Measurements from ENCODE around the gene TLK1. TPM values are rescaled to one million over a fixed set of nuclear protein-coding genes. Genes with fewer than 3 reads are reported as not detected.
A peak's percentile ranks its signal among the peaks of the same experiment; 100 is the strongest.

TLK1 gene
- total and polyA plus RNA-seq, 4 donors, result 28.5 to 43.3 (median 33.1) TPM

- no peak for DNase-seq (ENCODE audit: low read depth in 4 of 6, low spot score in 6 of 6)
- Histone ChIP-seq H3K9me3 (ENCODE audit: control insufficient read depth, insufficient read depth, low read length) (no peaks in the 10 kb centered on the region), H3K27me3 (ENCODE audit: control insufficient read depth, insufficient read depth, low read length) (no peaks in the 10 kb centered on the region), H3K4me1 (ENCODE audit: control insufficient read depth, insufficient read depth, low read length) (no peaks in the 10 kb centered on the region), H3K27ac (ENCODE audit: low read depth, low read length) (no peak overlapping the region), H3K4me3 (ENCODE audit: low read depth, low read length) (no peak overlapping the region), H3K36me3 (ENCODE audit: control insufficient read depth, insufficient read depth, low read length) (no peaks in the 10 kb centered on the region)
Observed at GRCh38 chr2:171187819-171188218, 27.1 kb upstream of the TLK1 start.

GRCh38 chr2:171187177-171187576 lies 26.5 kb upstream of the TLK1 start:
- H3K9me3 ChIP-seq (ENCODE audit: control insufficient read depth, insufficient read depth, low read length), result no peaks in the 10 kb centered on the region
- DNase-seq (ENCODE audit: low read depth in 4 of 6, low spot score in 6 of 6), result no peak
- H3K27ac ChIP-seq (ENCODE audit: low read depth, low read length), result no peak overlapping the region
- no peaks in the 10 kb centered on the region for H3K36me3 ChIP-seq (ENCODE audit: control insufficient read depth, insufficient read depth, low read length)
- H3K27me3 ChIP-seq (ENCODE audit: control insufficient read depth, insufficient read depth, low read length), result no peaks in the 10 kb centered on the region
- H3K4me3 ChIP-seq (ENCODE audit: low read depth, low read length), result no peak overlapping the region
- no peaks in the 10 kb centered on the region for H3K4me1 ChIP-seq (ENCODE audit: control insufficient read depth, insufficient read depth, low read length)
- 97% methylated on average over 2 of the region's 2 CpGs for WGBS (ENCODE audit: insufficient coverage)

DNA sequence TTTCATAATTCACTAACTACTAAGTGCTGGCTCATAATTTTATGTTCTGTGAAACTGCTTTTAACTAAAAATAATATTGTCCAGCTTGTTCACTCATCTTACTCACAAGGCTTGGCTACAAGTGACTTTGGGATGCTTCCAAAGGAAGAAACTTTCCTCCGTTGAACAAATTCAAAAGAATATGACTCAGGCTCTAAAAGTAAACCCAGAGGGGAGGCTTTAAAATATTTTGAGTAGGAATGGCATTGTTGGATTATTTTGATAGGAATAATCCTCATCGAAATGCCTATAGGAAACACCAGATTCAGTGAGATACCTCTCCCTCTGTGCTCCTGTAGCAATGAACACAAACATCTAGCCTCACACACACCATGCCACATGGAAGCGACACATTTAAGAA lies 25.2 kb upstream of the TLK1 start:
- H3K4me1 ChIP-seq (ENCODE audit: control insufficient read depth, insufficient read depth, low read length), result no peaks in the 10 kb centered on the region
- no peaks in the 10 kb centered on the region for H3K36me3 ChIP-seq (ENCODE audit: control insufficient read depth, insufficient read depth, low read length)
- no peak overlapping the region for H3K4me3 ChIP-seq (ENCODE audit: low read depth, low read length)
- DNase-seq (ENCODE audit: low read depth in 4 of 6, low spot score in 6 of 6), result peak in 1 of 6 donors; percentile 23
- H3K27me3 ChIP-seq (ENCODE audit: control insufficient read depth, insufficient read depth, low read length), result no peaks in the 10 kb centered on the region
- WGBS (ENCODE audit: insufficient coverage), result no CpG with 5 or more reads among the region's 3 CpGs
- H3K27ac ChIP-seq (ENCODE audit: low read depth, low read length), result no peak overlapping the region
- H3K9me3 ChIP-seq (ENCODE audit: control insufficient read depth, insufficient read depth, low read length), result no peaks in the 10 kb centered on the region

- DNase-seq (ENCODE audit: low read depth in 4 of 6, low spot score in 6 of 6), result no peak
- WGBS (ENCODE audit: insufficient coverage), result 100% methylated on average over 1 of the region's 2 CpGs
- Histone ChIP-seq H3K36me3 (ENCODE audit: control insufficient read depth, insufficient read depth, low read length) (no peaks in the 10 kb centered on the region), H3K4me1 (ENCODE audit: control insufficient read depth, insufficient read depth, low read length) (no peaks in the 10 kb centered on the region), H3K4me3 (ENCODE audit: low read depth, low read length) (no peak overlapping the region), H3K27me3 (ENCODE audit: control insufficient read depth, insufficient read depth, low read length) (no peaks in the 10 kb centered on the region), H3K27ac (ENCODE audit: low read depth, low read length) (no peak overlapping the region), H3K9me3 (ENCODE audit: control insufficient read depth, insufficient read depth, low read length) (no peaks in the 10 kb centered on the region)
Observed at GRCh38 chr2:171185165-171185818, 24.6 kb upstream of the TLK1 start.

DNA sequence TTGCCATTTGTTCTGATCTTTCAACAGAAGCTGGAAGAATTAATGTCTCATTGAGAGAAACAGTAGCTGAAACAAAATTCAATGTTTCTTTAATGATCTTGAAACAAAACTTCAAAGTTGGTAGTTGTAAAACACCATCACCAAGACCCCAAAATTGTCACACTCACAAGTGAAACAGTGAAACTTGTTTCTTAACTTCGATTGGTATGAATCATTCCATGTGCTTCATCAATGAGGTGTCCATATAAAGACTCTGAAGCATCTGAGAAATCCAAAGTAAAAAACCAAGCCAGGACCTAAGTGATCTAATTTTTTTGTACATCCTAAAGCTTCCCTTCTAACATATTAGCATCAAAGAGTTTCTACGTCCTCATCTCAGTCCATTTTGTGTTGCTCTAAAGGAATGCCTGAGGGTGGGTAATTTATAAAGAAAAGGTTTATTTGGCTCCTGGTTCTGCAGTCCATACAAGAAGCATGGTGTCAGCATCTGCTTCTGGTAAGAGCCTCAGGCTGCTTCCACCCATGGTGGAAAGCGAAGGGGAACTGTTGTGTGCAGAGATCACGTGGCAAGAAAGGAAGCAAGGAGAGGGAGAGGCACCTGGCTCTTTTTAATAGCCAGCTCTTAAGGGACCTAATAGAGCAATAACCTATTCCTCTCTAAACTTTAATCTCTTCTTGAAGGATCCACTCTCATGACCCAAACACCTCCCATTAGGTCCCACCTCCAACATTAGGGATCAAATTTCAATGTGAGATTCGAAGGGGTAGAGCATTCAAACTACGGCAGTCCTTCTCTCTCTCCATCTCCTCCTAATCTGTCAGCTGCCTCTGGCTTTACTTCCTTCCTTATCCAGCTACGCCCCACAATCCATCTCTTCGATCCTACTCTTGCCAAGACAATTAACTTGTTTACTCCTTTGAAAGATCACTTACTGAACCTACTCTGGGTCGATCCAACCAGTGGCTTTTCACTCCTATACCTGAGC lies 20.7 kb upstream of the TLK1 start:
- 64% methylated on average over 4 of the region's 9 CpGs for WGBS (ENCODE audit: insufficient coverage)
- no peaks in the 10 kb centered on the region for H3K36me3 ChIP-seq (ENCODE audit: control insufficient read depth, insufficient read depth, low read length)
- no peaks in the 10 kb centered on the region for H3K9me3 ChIP-seq (ENCODE audit: control insufficient read depth, insufficient read depth, low read length)
- no peak overlapping the region for H3K27ac ChIP-seq (ENCODE audit: low read depth, low read length)
- no peaks in the 10 kb centered on the region for H3K4me1 ChIP-seq (ENCODE audit: control insufficient read depth, insufficient read depth, low read length)
- H3K4me3 ChIP-seq (ENCODE audit: low read depth, low read length), result no peak overlapping the region
- no peaks in the 10 kb centered on the region for H3K27me3 ChIP-seq (ENCODE audit: control insufficient read depth, insufficient read depth, low read length)
- DNase-seq (ENCODE audit: low read depth in 4 of 6, low spot score in 6 of 6), result no peak

GRCh38 chr2:171180229-171180930 lies 19.7 kb upstream of the TLK1 start:
- no CpG with 5 or more reads among the region's 3 CpGs for WGBS (ENCODE audit: insufficient coverage)
- Histone ChIP-seq H3K27me3 (ENCODE audit: control insufficient read depth, insufficient read depth, low read length) (no peaks in the 10 kb centered on the region), H3K4me1 (ENCODE audit: control insufficient read depth, insufficient read depth, low read length) (no peaks in the 10 kb centered on the region), H3K36me3 (ENCODE audit: control insufficient read depth, insufficient read depth, low read length) (no peaks in the 10 kb centered on the region), H3K9me3 (ENCODE audit: control insufficient read depth, insufficient read depth, low read length) (no peaks in the 10 kb centered on the region), H3K4me3 (ENCODE audit: low read depth, low read length) (no peak overlapping the region), H3K27ac (ENCODE audit: low read depth, low read length) (no peak overlapping the region)
- no peak for DNase-seq (ENCODE audit: low read depth in 4 of 6, low spot score in 6 of 6)

GRCh38 chr2:171178993-171179392 lies 18.3 kb upstream of the TLK1 start:
- no peaks in the 10 kb centered on the region for H3K9me3 ChIP-seq (ENCODE audit: control insufficient read depth, insufficient read depth, low read length)
- no peak overlapping the region for H3K4me3 ChIP-seq (ENCODE audit: low read depth, low read length)
- no peaks in the 10 kb centered on the region for H3K27me3 ChIP-seq (ENCODE audit: control insufficient read depth, insufficient read depth, low read length)
- H3K27ac ChIP-seq (ENCODE audit: low read depth, low read length), result no peak overlapping the region
- no peaks in the 10 kb centered on the region for H3K4me1 ChIP-seq (ENCODE audit: control insufficient read depth, insufficient read depth, low read length)
- DNase-seq (ENCODE audit: low read depth in 4 of 6, low spot score in 6 of 6), result no peak
- no peaks in the 10 kb centered on the region for H3K36me3 ChIP-seq (ENCODE audit: control insufficient read depth, insufficient read depth, low read length)

GRCh38 chr2:171176516-171176915 lies 15.8 kb upstream of the TLK1 start:
- Histone ChIP-seq H3K4me3 (ENCODE audit: low read depth, low read length) (no peak overlapping the region), H3K36me3 (ENCODE audit: control insufficient read depth, insufficient read depth, low read length) (no peaks in the 10 kb centered on the region), H3K27me3 (ENCODE audit: control insufficient read depth, insufficient read depth, low read length) (no peaks in the 10 kb centered on the region), H3K27ac (ENCODE audit: low read depth, low read length) (no peak overlapping the region), H3K9me3 (ENCODE audit: control insufficient read depth, insufficient read depth, low read length) (no peaks in the 10 kb centered on the region), H3K4me1 (ENCODE audit: control insufficient read depth, insufficient read depth, low read length) (no peaks in the 10 kb centered on the region)
- WGBS (ENCODE audit: insufficient coverage), result 81% methylated on average over 4 of the region's 5 CpGs
- no peak for DNase-seq (ENCODE audit: low read depth in 4 of 6, low spot score in 6 of 6)

GRCh38 chr2:171174075-171174474 lies 13.4 kb upstream of the TLK1 start:
- Histone ChIP-seq H3K4me3 (ENCODE audit: low read depth, low read length) (no peak overlapping the region), H3K27ac (ENCODE audit: low read depth, low read length) (no peak overlapping the region), H3K4me1 (ENCODE audit: control insufficient read depth, insufficient read depth, low read length) (no peaks in the 10 kb centered on the region), H3K9me3 (ENCODE audit: control insufficient read depth, insufficient read depth, low read length) (no peaks in the 10 kb centered on the region), H3K27me3 (ENCODE audit: control insufficient read depth, insufficient read depth, low read length) (no peaks in the 10 kb centered on the region), H3K36me3 (ENCODE audit: control insufficient read depth, insufficient read depth, low read length) (no peaks in the 10 kb centered on the region)
- DNase-seq (ENCODE audit: low read depth in 4 of 6, low spot score in 6 of 6), result no peak
- 81% methylated on average over 1 of the region's 2 CpGs for WGBS (ENCODE audit: insufficient coverage)

Data from spinal cord (tissue), 10 donors.